Kasumi-1 (cell line): ENCODE measurements around the gene TAB2.
"Not testable (repeated sequence)": the region's sequence is repeated elsewhere in the genome, so short reads cannot be mapped to it uniquely, and the experiment has no call there.

Experiments used
- DNase-seq, 2 experiments: peaks; one replicate each; lab custom pipeline; 2025; lab: John Stamatoyannopoulos, UW

Gene TAB2

DNA sequence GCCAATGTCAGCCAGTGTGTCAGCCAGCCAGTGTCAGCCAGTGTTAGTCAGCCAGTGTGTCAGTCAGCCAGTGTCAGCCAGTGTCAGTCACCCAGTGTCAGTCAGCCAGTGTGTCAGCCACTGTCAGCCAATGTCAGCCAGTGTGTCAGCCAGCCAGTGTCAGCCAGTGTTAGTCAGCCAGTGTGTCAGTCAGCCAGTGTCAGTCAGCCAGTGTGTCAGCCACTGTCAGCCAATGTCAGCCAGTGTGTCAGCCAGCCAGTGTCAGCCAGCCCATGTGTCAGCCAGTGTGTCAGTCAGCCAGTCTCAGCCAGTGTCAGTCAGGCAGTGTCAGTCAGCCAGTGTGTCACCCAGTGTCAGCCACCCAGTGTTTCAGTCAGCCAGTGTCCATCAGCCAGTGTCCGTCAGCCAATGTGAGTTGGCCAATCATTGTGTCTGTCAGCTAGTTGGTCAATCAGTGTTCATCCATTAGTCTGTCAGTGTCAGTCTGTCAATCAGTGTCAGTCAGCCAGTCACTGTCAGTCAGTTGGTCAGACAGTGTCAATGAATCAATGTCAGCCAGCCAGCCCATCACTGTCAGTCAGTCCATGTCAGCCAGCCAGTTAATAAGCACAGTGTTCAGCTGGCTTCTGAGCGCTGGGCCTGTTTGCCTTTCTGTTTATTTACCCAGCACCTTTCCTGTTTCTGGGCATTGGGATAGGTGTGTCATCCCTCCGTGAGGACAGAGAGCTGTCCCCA lies 127.0 kb downstream of the TAB2 start:
- not testable (repeated sequence) for DNase-seq

DNA sequence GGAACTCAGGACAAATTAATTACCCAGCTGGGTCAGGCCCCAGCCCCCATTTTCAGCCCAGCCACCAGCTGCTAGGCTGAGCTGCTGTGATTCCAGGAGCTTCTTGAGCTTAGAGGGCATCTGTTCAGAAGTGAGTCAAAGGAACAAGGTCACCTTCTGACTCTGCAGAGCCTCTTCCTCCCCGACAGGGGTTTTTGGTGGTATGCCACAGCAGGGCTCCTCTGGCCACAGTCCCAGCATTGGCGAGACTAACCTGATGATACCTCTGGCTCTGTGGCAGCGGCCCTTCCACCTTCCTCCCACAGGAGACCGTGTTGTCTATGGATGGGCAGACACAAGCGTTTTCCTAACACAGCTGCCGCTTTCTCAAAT lies 127.6 kb downstream of the TAB2 start:
- no peak for DNase-seq

DNA sequence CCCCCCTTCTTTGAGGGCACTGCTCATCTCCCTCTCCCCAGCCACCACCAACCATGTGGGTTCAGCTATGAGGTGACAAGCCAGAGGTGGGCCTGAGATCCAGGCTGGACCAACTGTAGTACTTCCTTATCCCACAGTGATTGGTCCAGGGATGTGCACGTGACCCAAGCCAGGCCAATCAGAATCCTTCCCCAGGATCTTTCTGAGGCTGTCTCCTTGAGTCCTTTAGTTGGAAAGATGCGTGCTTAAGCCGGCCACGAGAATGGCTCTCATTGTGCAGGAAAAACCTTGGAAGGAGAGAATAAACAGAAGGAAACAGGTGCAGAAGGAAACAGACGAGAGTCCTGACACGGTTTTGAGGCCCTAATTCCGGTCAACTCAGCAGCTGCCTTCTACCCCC lies 128.1 kb downstream of the TAB2 start:
- no peak for DNase-seq

DNA sequence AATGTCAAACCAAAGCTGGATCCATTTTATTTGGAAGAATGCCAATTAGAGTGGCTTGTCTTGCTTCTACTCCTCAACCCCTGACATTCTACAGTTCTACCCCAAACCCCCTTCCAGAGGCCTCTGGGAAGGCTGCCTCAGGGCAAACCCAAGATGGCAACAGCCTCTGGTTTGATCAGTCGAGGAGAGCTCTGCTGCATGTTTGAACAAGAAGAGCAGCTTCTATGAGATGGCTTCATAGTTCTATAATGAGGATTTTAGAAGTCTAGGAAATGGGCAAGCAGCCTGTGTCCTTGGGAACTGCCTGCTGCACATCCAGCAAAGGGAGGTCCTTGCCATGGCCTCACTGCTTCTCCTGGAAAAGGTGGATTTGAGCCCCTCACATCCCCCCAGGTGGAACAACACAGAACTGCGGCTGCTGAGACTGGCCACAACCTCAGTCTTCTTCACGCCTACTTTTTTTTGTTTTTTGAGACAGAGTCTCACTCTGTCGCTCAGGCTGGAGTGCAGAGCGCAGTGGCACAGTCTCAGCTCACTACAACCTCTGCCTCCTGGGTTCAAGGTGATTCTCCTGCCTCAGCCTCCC lies 129.4 kb downstream of the TAB2 start:
- no peak for DNase-seq

DNA sequence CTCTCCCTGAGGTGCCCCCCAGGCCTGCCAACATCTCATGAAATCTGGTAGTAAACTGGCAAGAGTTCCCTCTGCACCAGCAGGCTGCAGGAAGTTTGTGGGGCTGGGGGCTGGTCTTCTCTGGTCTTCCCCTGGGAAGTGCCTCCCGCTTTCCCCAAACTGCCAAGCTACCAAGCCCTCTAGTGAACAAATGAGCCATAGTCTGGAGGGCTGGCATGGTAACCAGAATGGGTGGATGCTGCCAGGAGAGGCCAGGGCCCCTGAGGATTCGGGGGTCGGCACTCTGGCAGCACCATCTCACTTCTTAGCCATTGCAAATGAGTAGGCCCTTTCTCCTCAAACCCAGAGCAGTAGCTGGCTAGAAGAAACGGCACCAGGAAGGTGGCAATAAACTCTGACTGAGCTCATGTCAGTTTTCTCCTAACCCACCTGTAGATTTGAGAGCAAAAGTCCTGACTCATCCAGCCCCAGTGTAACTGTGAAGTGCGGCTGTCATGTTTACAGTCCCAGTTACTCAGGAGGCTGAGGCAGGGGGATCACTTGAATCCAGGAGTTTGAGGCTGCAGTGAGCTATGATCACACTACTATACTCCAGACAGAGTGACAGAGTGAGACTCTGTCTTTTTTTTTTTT lies 131.4 kb downstream of the TAB2 start:
- no peak for DNase-seq

DNA sequence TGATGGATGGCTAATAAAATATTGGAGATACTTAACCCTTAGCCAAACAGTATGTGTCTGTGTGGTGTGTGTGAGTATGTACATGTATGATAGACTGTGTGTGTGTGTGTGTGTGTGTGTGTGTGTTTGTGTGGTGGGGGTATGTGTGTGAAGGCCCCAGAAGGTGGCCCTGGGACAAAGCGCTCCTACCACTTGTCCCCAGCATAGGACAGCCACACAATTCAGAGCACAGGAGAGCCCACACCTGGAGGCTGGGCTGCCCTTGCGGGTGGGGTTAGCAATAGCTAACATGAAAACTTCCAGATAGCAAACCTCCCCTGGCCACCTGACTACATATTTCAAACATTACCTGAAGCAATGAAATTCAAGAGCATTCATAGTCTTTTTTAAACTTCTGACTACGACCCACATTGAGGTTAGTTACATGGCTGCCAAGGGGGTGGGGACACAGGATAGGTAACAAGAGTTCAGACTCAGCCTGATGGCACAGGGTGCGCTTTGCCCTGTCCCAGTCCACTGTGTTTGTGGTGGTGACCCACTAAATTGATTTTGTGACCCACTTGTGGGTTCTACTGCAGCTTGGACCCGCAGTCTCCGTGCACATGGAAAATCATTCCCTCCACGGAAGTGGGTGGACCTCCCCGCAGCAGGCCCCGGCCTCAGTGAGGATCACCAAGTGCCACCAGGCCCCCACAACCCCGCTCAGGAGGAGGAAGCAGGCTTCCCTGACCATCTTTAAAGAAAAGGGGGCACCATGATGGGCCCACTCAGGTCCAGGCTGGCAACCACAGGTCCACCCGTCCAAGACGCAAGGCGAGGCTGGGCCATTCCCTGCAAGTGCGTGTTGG lies 132.5 kb downstream of the TAB2 start:
- no peak for DNase-seq

DNA sequence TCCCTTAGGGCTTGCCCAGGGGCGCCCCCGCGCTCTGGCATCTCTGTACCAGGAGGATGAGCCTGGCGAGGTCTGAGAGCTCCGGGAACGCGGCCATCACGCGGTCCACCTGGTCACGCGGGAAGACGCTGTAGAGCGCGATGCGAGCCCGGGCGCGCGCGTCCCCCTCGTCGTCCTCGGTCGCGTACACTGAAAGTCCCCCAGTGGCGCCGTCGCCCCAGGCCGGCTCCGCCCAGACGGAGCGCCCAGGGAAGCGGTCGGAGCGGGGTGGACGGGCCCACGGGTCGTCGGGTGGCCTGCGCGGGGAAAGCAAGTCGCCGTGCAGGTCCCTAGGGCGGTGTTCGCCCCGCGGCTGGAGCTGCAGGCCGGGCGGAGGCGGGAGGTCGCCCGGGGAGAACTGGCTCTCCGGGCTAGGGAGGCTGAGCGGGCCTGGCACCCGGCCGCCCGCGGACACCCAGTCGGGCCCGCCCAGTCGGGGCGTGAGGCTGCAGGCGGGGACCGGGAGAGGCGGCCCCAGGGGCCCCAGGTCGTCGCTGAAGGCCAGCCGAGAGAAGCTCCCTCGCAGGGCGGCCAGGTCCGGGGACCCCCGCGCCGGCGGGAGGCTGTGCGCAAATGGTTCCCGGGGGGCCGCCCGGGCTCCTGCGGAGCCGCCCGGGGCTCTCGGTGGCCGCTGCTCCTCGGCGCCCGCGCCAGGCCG lies 133.3 kb downstream of the TAB2 start:
- no peak for DNase-seq

DNA sequence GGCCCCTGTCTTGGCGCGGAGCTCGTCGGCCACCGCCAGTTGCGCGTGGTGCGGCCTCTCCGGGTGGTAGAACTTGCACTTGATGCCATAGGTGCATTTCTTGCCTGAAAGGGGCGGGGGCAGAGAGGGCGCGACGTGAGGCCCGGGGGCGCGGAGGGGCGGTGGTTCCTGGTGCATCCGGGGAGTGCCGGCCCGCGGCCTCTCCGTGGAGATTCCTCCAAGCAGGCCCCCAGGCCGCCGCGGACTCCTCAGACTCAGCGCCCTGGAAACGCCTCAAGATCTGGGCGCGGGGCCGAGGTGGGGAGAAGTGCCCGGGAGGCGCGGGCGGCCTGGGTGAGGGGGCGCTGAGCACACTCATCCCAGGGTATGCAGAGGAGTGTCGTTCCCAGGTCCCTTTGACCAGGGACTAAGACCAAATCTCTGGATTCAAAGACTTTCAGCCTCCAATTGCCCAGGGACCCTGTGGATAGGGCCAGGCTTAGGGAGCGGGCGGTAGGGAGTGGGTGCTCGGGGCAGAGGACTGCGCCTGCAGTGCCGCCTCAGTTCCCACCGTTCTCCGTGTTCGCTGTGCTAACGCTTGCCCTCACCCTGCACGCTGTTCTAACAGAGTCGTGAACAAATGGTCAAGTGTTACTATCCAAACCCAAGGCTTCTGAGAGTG lies 134.0 kb downstream of the TAB2 start:
- DNase-seq, result no peak

DNA sequence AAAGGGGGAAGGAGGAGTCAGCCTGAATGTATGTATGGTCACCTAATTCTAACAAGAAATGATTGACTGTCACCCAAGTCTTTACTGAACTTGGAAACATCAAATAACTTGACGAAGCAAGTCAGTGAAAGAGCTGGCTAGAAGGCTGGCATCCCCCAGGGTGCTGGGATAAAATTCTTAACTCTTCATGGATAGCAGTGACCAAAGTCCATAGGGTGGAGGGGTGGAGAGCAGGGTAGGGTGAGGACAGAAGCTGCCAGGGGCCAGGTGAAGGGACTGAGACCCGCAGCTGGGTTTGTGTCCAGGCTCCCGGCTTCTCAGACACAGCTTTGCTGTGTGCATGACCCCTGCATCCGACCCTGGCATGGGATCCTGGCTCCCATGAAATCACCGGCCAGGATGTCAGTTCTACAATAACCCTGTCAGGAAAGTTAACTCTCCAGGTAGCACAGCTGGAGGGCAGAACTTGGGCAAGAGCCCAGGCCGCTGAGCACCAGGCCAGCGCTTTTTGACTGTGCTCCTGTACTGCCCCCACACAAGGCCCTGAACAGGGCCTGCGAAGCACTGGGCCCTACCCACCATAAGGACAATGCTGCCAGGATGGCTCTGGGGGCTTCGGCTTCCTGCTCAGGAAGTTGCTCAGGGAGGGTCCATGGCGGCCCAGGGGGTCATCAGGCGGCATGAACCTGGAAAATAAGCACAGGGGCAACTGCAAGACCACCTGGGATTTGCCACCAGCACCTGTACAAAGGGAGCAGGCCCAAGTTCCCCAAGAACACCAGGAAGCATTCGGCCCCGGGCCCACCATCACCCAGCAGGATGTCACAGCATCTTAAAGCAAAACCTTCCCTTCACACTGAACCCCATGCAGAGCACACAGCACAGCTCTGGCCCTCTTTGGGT lies 134.8 kb downstream of the TAB2 start:
- no peak for DNase-seq

DNA sequence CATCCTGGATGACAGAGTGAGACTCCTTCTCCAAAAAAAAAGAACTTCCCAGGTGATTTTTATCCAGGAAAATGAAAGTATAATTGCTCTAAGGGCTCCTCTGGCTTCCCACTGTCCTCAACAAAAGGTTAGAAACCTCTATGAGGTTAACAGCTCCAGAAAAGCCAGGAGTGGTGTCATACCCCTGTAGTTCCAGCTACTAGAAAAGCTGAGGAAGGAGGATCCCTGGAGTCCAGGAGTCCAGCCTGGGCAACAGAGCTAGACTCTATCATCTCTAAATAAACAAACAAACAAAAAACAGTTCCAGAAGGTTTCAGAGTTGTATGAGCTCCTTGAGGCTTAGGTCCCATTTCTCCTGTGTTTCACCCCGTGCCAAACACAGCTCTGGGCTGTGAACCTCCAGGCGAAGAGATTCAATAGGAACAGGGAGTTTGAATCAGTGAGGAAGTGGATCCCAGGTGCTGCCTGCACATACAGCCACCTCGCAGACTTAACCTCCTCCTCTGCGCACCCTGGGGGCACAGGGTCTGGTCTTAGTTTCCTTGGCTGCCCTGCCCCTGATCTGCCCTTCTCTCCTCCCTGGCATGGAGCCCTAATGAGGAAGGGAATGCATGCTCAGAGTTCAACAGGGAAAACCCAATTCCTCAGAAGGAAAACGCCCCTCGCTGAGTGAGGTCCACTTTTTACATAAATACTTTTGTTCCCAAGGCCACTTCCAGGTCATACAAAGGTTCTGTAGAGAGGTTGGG lies 136.3 kb downstream of the TAB2 start:
- no peak for DNase-seq

DNA sequence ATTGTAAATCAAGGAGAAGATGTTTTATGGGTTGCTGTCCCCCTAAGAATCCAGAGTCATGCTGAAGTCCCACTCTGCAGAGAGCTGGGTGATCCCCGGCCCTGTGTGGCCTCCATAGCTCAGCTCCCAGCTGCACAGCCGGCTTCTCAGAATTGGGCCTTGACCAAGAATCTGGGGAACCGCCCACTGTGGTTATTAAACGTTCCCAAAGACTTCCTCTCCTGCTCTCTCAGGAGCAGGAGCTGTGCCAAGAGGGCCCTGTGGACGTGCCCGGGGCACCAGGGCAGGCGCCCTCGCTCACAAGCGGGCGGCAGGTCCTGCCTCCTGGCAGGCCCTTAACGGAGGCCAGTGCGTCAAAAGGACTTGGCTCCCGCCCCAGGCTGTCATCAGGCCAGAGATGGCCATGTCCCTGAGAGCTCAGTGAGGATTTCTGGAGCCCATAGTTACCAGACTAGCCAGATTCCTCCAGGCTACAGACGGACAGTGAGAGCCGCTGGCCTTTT lies 136.9 kb downstream of the TAB2 start:
- DNase-seq, result peak; percentile 45 to 51

DNA sequence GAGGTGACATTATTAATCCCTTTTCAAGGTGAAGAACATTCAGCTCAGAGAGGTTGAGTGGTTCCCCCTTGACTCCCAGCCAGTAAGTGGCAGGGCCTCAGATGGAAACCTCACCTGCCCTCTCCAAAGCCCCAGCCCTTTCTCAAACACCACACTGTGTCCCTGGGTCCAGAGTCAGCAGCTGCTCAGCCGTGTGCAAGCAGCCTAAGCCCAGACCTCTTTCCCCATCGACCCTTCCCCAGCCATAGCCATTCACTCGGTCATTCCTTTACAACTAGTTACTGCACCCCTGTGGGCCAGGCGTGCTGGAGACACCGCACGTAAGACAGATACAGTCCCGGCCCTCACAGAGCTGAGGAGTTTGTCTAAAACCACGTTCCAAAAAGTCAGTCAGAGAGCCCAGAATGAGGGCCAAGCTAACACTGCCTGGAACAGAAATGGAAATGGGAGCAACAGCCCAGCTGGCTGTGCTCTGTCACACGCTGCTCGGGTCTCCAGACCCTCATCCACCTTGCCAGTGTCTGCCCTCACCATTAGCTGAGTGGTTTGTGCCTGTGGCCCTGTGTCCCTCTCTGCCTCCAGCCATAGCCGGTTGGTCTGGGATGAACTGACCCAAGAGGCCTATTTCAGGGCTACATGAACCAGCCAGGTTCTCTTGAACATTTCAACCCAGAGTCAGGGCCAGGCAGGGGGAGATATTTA lies 137.7 kb downstream of the TAB2 start:
- DNase-seq, result no peak

DNA sequence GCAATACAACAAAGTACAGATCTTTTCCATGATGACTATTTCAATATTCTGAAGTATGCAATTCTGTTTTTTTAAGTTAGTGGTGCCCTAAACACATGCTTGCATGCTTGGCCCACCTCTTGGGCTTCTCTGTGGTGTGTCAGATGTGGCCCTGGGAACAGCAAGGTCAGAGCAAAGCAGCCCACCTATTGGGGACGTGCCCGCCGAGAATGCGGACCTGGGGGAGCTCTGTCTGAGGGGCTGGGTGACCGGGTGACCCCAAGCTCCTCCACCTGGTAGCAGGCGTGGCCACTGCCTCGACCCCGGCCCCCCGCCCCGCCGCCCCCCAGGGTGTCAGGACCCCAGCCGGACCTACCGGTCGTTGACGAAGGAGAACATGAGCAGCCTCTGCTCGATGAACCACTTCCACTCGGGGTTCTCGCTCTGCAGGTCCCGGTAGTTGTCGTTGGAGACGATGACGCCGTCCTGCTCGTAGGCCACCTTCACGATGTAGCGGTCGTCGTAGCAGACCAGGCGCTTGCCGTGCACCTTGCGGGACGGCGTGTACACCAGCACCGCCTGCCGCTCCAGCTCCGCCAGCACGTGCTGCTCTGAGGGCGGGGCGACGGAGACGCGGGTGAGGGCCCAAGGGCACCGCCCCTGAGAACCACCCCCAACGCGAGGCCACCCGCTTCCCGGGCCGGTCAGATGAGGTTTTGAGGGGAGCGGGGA lies 139.0 kb downstream of the TAB2 start:
- no peak for DNase-seq

DNA sequence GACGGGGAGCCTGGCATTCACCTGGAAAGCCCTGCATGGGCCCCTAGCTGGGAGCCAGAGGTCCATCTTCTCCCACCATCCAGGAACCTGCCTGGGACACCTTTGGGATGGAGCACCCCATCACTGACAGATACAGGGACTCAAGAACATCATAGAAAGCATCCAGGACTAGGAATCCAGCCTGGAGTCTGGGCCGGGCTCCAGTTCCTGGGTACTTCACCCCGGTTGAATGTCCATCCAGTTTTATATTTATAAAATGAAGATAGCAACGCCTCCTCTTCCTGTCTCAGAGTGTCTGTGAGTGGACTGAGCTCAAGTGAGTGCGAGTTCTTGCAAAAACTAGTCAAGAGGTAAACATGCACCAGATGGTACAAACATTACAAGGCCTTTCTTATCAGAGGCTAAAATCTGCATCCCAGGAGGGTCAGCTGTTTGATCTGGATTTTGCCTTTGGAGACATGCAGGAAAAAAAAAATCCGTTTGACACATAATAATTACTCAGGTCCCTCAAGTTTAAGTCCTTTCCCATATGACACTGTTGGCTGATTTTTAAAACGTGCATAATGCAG lies 139.9 kb downstream of the TAB2 start:
- no peak for DNase-seq

DNA sequence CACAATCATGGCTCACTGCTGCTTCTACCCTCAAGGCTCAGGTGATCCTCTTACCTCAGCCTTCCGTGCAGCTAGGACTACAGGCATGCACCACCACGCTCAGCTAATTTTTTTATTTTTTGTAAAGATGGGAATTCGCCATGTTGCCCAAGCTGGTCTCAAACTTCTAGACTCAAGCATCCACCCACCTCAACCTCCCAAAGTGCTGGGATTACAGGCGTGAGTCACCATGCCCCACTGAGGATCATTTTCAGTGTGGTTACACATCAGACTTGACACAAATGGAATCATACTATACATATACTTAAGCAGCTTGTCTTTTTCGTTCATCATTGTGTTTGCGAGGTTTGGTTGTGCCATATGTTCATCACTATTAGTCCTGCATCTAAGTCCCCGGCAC lies 140.7 kb downstream of the TAB2 start:
- DNase-seq, result no peak

DNA sequence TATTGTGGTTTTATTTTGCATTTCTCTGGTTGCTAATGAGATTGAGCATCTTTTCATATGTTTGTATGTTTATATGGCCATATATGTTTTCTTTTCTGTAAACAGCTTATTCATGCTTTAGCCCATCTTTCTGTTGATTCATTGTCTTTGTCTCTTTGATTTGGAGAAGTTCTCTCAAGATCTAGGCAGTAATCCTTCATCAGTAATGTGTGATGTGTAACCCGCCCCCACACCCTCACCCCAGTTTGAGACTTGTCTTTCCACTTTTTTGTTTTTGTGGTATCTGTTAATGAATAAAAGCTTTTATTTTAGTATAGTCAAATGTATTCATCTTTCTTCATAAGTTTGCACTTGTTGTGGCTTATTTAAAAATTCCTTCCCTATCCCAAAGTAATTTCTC lies 141.3 kb downstream of the TAB2 start:
- no peak for DNase-seq

DNA sequence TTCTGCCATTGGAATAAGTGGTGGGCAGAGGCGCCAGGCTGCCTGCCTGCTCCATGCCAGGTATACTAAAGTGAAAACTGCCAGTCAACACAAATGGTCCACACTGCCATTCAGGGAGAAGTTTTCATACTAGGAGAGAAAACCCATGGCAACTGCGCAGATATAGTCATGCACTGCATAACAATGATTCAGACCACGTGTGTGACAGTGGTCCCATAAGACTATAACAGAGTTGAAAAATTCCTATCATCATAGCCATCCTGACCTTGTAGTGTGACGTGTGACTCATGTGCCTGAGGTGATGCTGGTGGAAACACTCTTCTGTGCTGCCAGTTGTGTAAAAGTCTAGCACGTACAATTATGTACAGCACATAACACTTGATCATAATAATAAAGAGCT lies 142.2 kb downstream of the TAB2 start:
- no peak for DNase-seq

DNA sequence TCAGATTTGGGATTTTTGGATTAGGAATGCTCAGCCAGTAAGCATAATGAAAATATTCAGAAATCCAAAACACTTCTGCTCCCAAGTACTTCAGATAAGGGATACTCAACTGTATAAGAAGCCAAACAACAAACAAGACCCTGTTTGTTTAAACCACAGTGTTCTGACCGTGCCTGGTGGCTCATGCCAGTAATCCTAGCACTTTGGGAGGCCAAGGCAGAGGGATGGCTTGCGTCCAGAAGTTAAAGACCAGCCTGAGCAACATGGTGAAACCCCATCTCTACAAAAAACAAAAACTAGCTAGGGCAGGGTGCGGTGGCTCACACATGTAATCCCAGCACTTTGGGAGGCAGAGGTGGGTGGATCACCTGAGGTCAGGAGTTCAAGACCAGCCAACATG lies 142.7 kb downstream of the TAB2 start:
- not testable (repeated sequence) for DNase-seq
